ENCODE data around the gene MCF2L.

Gene MCF2L

GRCh38 chr13:112955271-112955937 is 13.6 kb upstream of the MCF2L start:
- in situ Hi-C loops (cut with MboI; ENCODE audit: low sequenced_read_pairs, unreplicated experiment): no loop called here
- DNase-seq (ENCODE audit: low spot score): no peak
- TF ChIP-seq CTCF (IDR thresholded peaks at IDR 0.05; ENCODE audit: borderline replicate concordance, control extremely low read depth, extremely low read depth, insufficient read depth, missing control alignments): no peak

GRCh38 chr13:112955956-112956355 is 13.1 kb upstream of the MCF2L start:
- no peak for TF ChIP-seq CTCF (IDR thresholded peaks at IDR 0.05; ENCODE audit: borderline replicate concordance, control extremely low read depth, extremely low read depth, insufficient read depth, missing control alignments)
- in situ Hi-C loops (cut with MboI; ENCODE audit: low sequenced_read_pairs, unreplicated experiment): no loop called here
- no peak for DNase-seq (ENCODE audit: low spot score)

GRCh38 chr13:112956571-112957294 is 12.3 kb upstream of the MCF2L start:
- TF ChIP-seq CTCF (IDR thresholded peaks at IDR 0.05; ENCODE audit: borderline replicate concordance, control extremely low read depth, extremely low read depth, insufficient read depth, missing control alignments): no peak
- in situ Hi-C loops (cut with MboI; ENCODE audit: low sequenced_read_pairs, unreplicated experiment): no loop called here
- DNase-seq (ENCODE audit: low spot score): no peak

GRCh38 chr13:112957295-112957677 is 11.7 kb upstream of the MCF2L start:
- no peak for TF ChIP-seq CTCF (IDR thresholded peaks at IDR 0.05; ENCODE audit: borderline replicate concordance, control extremely low read depth, extremely low read depth, insufficient read depth, missing control alignments)
- no peak for DNase-seq (ENCODE audit: low spot score)
- in situ Hi-C loops (cut with MboI; ENCODE audit: low sequenced_read_pairs, unreplicated experiment): no loop called here

- in situ Hi-C loops (cut with MboI; ENCODE audit: low sequenced_read_pairs, unreplicated experiment): no loop called here
- TF ChIP-seq CTCF (IDR thresholded peaks at IDR 0.05; ENCODE audit: borderline replicate concordance, control extremely low read depth, extremely low read depth, insufficient read depth, missing control alignments): no peak
- no peak for DNase-seq (ENCODE audit: low spot score)
These were observed 10.7 kb upstream of the MCF2L start for GRCh38 chr13:112958127-112958989.

- in situ Hi-C loops (cut with MboI; ENCODE audit: low sequenced_read_pairs, unreplicated experiment): no loop called here
- DNase-seq (ENCODE audit: low spot score): no peak
- TF ChIP-seq CTCF (IDR thresholded peaks at IDR 0.05; ENCODE audit: borderline replicate concordance, control extremely low read depth, extremely low read depth, insufficient read depth, missing control alignments): no peak
These were observed 9.8 kb upstream of the MCF2L start for GRCh38 chr13:112959206-112959605.
